OCI-M2 (cell line): ENCODE measurements around the gene GJD4.

Experiments
- DNase-seq: peaks from one replicate; lab custom pipeline; 2025; ENCODE audit not compliant: unreplicated experiment; lab: John Stamatoyannopoulos, UW

The GJD4 gene

GRCh38 chr10:35613597-35614226 is 8.6 kb downstream of the GJD4 start:
- DNase-seq = no peak

GRCh38 chr10:35614312-35614711 is 9.2 kb downstream of the GJD4 start:
- DNase-seq = no peak

GRCh38 chr10:35626971-35627507 is 21.9 kb downstream of the GJD4 start:
- DNase-seq = no peak

GRCh38 chr10:35631404-35631803 is 26.3 kb downstream of the GJD4 start:
- DNase-seq = no peak

GRCh38 chr10:35632027-35632426 is 26.9 kb downstream of the GJD4 start:
- DNase-seq = no peak

- no peak for DNase-seq
Measured at GRCh38 chr10:35633006-35633980, 28.2 kb downstream of the GJD4 start.

- no peak for DNase-seq
Measured at GRCh38 chr10:35635576-35635975, 30.4 kb downstream of the GJD4 start.

GRCh38 chr10:35636956-35637355 is 31.8 kb downstream of the GJD4 start:
- no peak for DNase-seq

- no peak for DNase-seq
Measured at GRCh38 chr10:35637462-35637861, 32.3 kb downstream of the GJD4 start.

- DNase-seq = no peak
Measured at GRCh38 chr10:35638101-35638500, 33.0 kb downstream of the GJD4 start.

GRCh38 chr10:35639021-35639727 is 34.0 kb downstream of the GJD4 start:
- no peak for DNase-seq

- DNase-seq = no peak
Measured at GRCh38 chr10:35639728-35640401, 34.7 kb downstream of the GJD4 start.

GRCh38 chr10:35640474-35640873 is 35.3 kb downstream of the GJD4 start:
- DNase-seq = no peak

GRCh38 chr10:35640951-35641675 is 36.0 kb downstream of the GJD4 start:
- peak; percentile 3 for DNase-seq

GRCh38 chr10:35641676-35642034 is 36.5 kb downstream of the GJD4 start:
- DNase-seq = no peak

- peak; percentile 50 for DNase-seq
Measured at GRCh38 chr10:35642035-35642792, 37.1 kb downstream of the GJD4 start, which contains the start of gene FZD8. Gene FZD8 (minus strand): TSS chr10:35642296. CDS start chr10:35641429, 867 bp downstream.

GRCh38 chr10:35642793-35643114 is 37.6 kb downstream of the GJD4 start:
- DNase-seq = no peak

- no peak for DNase-seq
Measured at GRCh38 chr10:35643151-35644049, 38.3 kb downstream of the GJD4 start.
